Sigmoid colon (tissue), 7 donors: ENCODE measurements around the gene CACHD1. TPM values are rescaled to one million over a fixed set of nuclear protein-coding genes. Genes with fewer than 3 reads are reported as not detected.

ENCODE experiments used
- DNase-seq: peaks from one replicate; pipeline ENCODE4 v3.0.0-alpha.2; 2019
- H3K27ac ChIP-seq, 4 donors: fragments of 200-600 bp; sonication (generic); one replicate each; pipeline ENCODE4 v1.5.1; 2016 to 2019; ENCODE audit warnings: mild to moderate bottlenecking in 1 of 4
- H3K27me3 ChIP-seq, 3 donors: fragments of 200-600 bp; sonication (generic); one replicate each; pipeline ENCODE4 v1.5.1; 2019; ENCODE audit warnings: mild to moderate bottlenecking in 1 of 3
- H3K36me3 ChIP-seq, 4 donors: fragments of 200-600 bp; sonication (generic); one replicate each; pipeline ENCODE4 v1.5.1; 2016 to 2019
- H3K4me1 ChIP-seq, 4 donors: fragments of 200-600 bp; sonication (generic); one replicate each; pipeline ENCODE4 v1.5.1; 2017 to 2019
- H3K4me3 ChIP-seq, 4 donors: fragments of 200-600 bp; sonication (generic); one replicate each; pipeline ENCODE4 v1.5.1; 2017 to 2019; ENCODE audit warnings: mild to moderate bottlenecking in 2 of 4, moderate library complexity in 1 of 4
- H3K9me3 ChIP-seq, 4 donors: fragments of 200-600 bp in 3 of 4; sonication (generic) in 3 of 4; one replicate each; pipeline versions ENCODE4 v1.5.1 to v1.6.1; 2013 to 2019
- EP300 ChIP-seq, 4 donors: sonication (generic); formaldehyde crosslinking; IDR thresholded peaks; one replicate each; pipeline ENCODE4 v1.6.1; 2017; ENCODE audit warnings: antibody characterized with exemption in 4 of 4
- POLR2A ChIP-seq, 2 donors: fragments of 450-650 bp; IDR thresholded peaks; one replicate each; pipeline ENCODE4 v1.6.1; 2016; ENCODE audit warnings: antibody characterized with exemption in 2 of 2, mild to moderate bottlenecking in 2 of 2, moderate library complexity in 2 of 2
- POLR2AphosphoS5 ChIP-seq, 4 donors: sonication (generic); formaldehyde crosslinking; IDR thresholded peaks; one replicate each; pipeline ENCODE4 v1.6.1; 2017; ENCODE audit warnings: antibody characterized with exemption in 4 of 4
- WGBS, 2 donors: extraction: QIAGEN DNeasy Blood & Tissue Kit; methylation state at CpG; one replicate each; pipeline ENCODE4 v1.1.7; 2013; 5-methylcytosine and 5-hydroxymethylcytosine counted together
- intact Hi-C: fragments of 100-400 bp; cut with DNase I; formaldehyde crosslinking; loops from one replicate; pipeline ENCODE4 v1.15.1; 2023
- polyA plus RNA-seq, 3 donors: library from polyadenylated mRNA; stranded (reverse); fragments of 200-250 nt; gene quantifications; one replicate each; pipeline ENCODE4 v1.2.3, GENCODE V29; 2013
- total RNA-seq, 4 donors: library from RNA; depleted of rRNA; stranded (reverse); fragments of >200 nt; gene quantifications; one replicate each; pipeline ENCODE4 v1.1.0, GENCODE V29; 2016
- TF ChIP-seq, protein P1 (sequence below), 4 experiments: fragments of 450-650 bp in 3 of 4; fragments of 200-600 bp in 1 of 4; IDR thresholded peaks; one replicate each; pipeline ENCODE4 v1.5.1; 2016 to 2019; ENCODE audit warnings: antibody characterized with exemption in 4 of 4, mild to moderate bottlenecking in 3 of 4, moderate library complexity in 2 of 4
- donor health status: healthy with polysubstance abuse.
- donor health status: Bipolar disorder and iron deficiency.
- donor health status: healthy.

CACHD1 gene
- total and polyA plus RNA-seq, 7 donors = 0.23 to 7.1 (median 3.7) TPM

DNA sequence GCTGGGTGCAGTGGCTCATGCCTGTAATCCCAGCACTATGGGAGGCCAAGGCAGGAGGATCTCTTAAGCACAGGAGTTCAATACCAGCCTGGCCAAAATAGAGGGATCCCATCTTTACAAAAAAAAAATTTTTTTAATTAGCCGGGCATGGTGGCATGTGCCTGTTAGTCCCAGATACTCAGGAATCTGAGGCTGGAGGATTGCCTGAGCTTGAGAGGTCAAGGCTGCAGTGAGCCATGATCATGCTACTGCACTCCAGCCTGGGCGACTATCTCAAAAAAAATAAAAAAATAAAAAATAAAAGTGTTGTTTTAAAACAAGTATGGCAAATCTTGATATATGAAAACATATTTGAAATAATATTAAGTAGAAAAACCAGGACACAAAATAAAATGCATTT, 44.4 kb upstream of the CACHD1 start:
- Histone ChIP-seq H3K4me1 (no peaks in the 10 kb centered on the region), H3K27ac (no peak overlapping the region), H3K36me3 (no peaks in the 10 kb centered on the region), H3K9me3 (no peaks in the 10 kb centered on the region), H3K4me3 (no peak overlapping the region), H3K27me3 (no peaks in the 10 kb centered on the region)
- intact Hi-C loops = no loop called here
- 91 to 95% methylated on average over 2 of the region's 2 CpGs for WGBS, 2 donors
- DNase-seq = no peak
- TF ChIP-seq POLR2AphosphoS5 (IDR thresholded peaks at IDR 0.05) (no peak), EP300 (IDR thresholded peaks at IDR 0.05) (no peak), POLR2A (IDR thresholded peaks at IDR 0.05) (no peak)
- TF ChIP-seq, protein P1, sequence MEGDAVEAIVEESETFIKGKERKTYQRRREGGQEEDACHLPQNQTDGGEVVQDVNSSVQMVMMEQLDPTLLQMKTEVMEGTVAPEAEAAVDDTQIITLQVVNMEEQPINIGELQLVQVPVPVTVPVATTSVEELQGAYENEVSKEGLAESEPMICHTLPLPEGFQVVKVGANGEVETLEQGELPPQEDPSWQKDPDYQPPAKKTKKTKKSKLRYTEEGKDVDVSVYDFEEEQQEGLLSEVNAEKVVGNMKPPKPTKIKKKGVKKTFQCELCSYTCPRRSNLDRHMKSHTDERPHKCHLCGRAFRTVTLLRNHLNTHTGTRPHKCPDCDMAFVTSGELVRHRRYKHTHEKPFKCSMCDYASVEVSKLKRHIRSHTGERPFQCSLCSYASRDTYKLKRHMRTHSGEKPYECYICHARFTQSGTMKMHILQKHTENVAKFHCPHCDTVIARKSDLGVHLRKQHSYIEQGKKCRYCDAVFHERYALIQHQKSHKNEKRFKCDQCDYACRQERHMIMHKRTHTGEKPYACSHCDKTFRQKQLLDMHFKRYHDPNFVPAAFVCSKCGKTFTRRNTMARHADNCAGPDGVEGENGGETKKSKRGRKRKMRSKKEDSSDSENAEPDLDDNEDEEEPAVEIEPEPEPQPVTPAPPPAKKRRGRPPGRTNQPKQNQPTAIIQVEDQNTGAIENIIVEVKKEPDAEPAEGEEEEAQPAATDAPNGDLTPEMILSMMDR (IDR thresholded peaks at IDR 0.05) = no peak

- Histone ChIP-seq H3K27ac (no peak overlapping the region), H3K36me3 (no peaks in the 10 kb centered on the region), H3K27me3 (no peaks in the 10 kb centered on the region), H3K9me3 (no peaks in the 10 kb centered on the region), H3K4me3 (no peak overlapping the region), H3K4me1 (no peaks in the 10 kb centered on the region)
- intact Hi-C loops = no loop called here
- TF ChIP-seq, protein P1 (IDR thresholded peaks at IDR 0.05) = no peak
- TF ChIP-seq EP300 (IDR thresholded peaks at IDR 0.05) (no peak), POLR2AphosphoS5 (IDR thresholded peaks at IDR 0.05) (no peak), POLR2A (IDR thresholded peaks at IDR 0.05) (no peak)
- DNase-seq = no peak
- WGBS, 2 donors = 57 to 73% methylated on average over 2 of the region's 2 CpGs
Measured at GRCh38 chr1:64426681-64427080, 43.2 kb upstream of the CACHD1 start.

DNA sequence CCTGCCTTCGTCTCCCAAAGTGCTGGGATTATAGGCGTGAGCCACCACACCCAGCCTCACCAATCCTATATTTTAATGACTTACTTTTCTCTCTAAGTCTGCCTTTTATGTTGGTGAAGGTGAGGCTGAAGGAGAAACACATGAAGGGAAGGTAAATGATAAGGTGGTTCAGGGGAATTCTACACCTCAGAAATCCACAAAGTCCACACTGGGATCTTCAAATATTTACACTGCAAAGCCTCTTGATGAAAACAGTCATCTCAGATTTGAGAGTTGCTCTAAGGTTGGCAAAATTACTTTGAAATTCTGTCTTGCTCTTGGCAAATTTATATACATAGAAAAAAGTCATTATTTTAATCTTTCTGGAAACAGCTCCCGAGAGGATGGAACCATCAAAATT, 42.0 kb upstream of the CACHD1 start:
- Histone ChIP-seq H3K9me3 (no peaks in the 10 kb centered on the region), H3K27ac (no peak overlapping the region), H3K36me3 (no peaks in the 10 kb centered on the region), H3K4me3 (no peak overlapping the region), H3K4me1 (no peaks in the 10 kb centered on the region), H3K27me3 (no peaks in the 10 kb centered on the region)
- TF ChIP-seq POLR2AphosphoS5 (IDR thresholded peaks at IDR 0.05) (no peak), EP300 (IDR thresholded peaks at IDR 0.05) (no peak), POLR2A (IDR thresholded peaks at IDR 0.05) (no peak)
- TF ChIP-seq, protein P1 (IDR thresholded peaks at IDR 0.05) = no peak
- intact Hi-C loops = no loop called here
- 40 to 47% methylated on average over 3 of the region's 3 CpGs for WGBS, 2 donors
- DNase-seq = no peak

DNA sequence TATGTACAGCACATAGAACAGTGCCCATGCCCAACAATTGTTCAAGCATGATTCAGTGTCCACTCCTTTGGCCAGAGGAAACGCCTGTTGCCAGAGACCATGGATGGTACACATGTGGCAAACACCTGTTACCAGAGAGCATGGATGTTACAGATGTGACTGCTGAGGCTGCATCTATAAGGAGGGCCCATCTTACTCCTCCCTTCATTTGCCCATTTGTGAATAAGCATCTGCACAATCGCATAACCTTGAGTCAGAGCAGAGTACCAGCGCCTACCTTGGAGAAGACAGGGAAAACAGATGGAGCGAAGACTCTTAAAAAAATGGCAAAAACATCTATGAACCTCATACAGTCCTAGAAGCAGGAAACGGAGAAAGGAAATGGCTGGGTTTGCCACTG, 36.6 kb upstream of the CACHD1 start:
- H3K9me3 ChIP-seq = no peaks in the 10 kb centered on the region
- WGBS, 2 donors = 87 to 94% methylated on average over 5 of the region's 5 CpGs
- intact Hi-C loops = no loop called here
- DNase-seq = no peak
- H3K36me3 ChIP-seq = no peaks in the 10 kb centered on the region
- no peaks in the 10 kb centered on the region for H3K27me3 ChIP-seq
- H3K4me1 ChIP-seq = no peaks in the 10 kb centered on the region
- TF ChIP-seq POLR2AphosphoS5 (IDR thresholded peaks at IDR 0.05) = no peak
- no peak for TF ChIP-seq POLR2A (IDR thresholded peaks at IDR 0.05)
- no peak for TF ChIP-seq EP300 (IDR thresholded peaks at IDR 0.05)
- TF ChIP-seq, protein P1 (IDR thresholded peaks at IDR 0.05) = no peak
- H3K27ac ChIP-seq = no peak overlapping the region
- no peak overlapping the region for H3K4me3 ChIP-seq

DNA sequence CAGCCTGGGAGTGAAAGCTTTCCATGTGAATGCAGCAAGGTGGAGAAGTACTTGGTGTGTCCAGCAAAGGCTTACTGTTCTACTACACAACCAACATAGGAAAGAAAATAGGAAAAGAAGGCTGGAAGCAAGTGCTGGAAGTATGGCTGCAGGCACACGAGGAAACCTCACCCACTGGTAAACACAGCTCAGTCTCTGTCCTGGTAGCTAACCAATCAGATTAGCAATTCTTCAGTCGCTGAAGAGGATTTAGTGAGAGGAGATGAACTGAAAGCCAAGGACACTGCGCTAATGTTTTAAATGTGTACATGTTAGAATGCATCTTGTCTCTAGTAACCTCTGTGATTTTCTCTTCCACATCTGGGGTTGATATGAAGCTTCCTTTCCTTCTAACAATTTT, 36.2 kb upstream of the CACHD1 start:
- H3K4me1 ChIP-seq = no peaks in the 10 kb centered on the region

More for the DNA sequence above, 36.2 kb upstream of the CACHD1 start:
- TF ChIP-seq, protein P1 (IDR thresholded peaks at IDR 0.05) = no peak
- TF ChIP-seq EP300 (IDR thresholded peaks at IDR 0.05) (no peak), POLR2AphosphoS5 (IDR thresholded peaks at IDR 0.05) (no peak), POLR2A (IDR thresholded peaks at IDR 0.05) (no peak)
- no peaks in the 10 kb centered on the region for H3K9me3 ChIP-seq
- H3K36me3 ChIP-seq = no peaks in the 10 kb centered on the region
- H3K4me3 ChIP-seq = no peak overlapping the region
- intact Hi-C loops = no loop called here
- no peaks in the 10 kb centered on the region for H3K27me3 ChIP-seq
- DNase-seq = no peak
- WGBS, 2 donors = 50 to 71% methylated on average over 3 of the region's 3 CpGs
- no peak overlapping the region for H3K27ac ChIP-seq
